Panc1 (cell line): ENCODE results near the gene SATB2. TPM values are rescaled to one million over a fixed set of nuclear protein-coding genes. Genes with fewer than 3 reads are reported as not detected.

ENCODE experiments used
- ATAC-seq: fragments of 200-7000 bp; cut with Tn5 transposase; 2 replicates; pipeline ENCODE4 v1.9.1; 2020; ENCODE audit warnings: mild to moderate bottlenecking, moderate library complexity
- BruUV-seq: library from RNA; stranded (reverse); fragments of 400-500 nt; replicated peaks from 2 replicates; lab custom pipeline; 2021; lab: Mats Ljungman, UMichigan
- CTCF ChIA-PET: fragments of 300-600 bp; sonication (Branson Sonifier 250); formaldehyde crosslinking; loops from one replicate; lab custom pipeline; 2022; ENCODE audit warnings: antibody characterized with exemption; lab: Charles Lee
- POLR2A ChIA-PET: fragments of 300-600 bp; sonication (Branson Sonifier 250); formaldehyde crosslinking; loops from one replicate; lab custom pipeline; 2022; ENCODE audit warnings: antibody characterized with exemption; lab: Charles Lee
- DNase-seq: peaks from one replicate; pipeline ENCODE4 v3.0.0-alpha.2; 2010; ENCODE audit warnings: low read depth, low spot score
- H3K27ac ChIP-seq: 2 replicates; pipeline ENCODE4 v1.5.1; 2011; ENCODE audit warnings: mild to moderate bottlenecking, low read length, inconsistent platforms
- H3K27me3 ChIP-seq: fragments of 200-500 bp; sonication (Bioruptor generic); 2 replicates; pipeline ENCODE4 v1.6.0; 2014; ENCODE audit warnings: low read length, inconsistent platforms; ENCODE audit not compliant: control insufficient read depth, insufficient read depth
- H3K36me3 ChIP-seq: fragments of 200-500 bp; sonication (Bioruptor generic); 2 replicates; pipeline ENCODE4 v1.5.1; 2014; ENCODE audit warnings: inconsistent platforms, mild to moderate bottlenecking, low read length, moderate library complexity; ENCODE audit not compliant: control insufficient read depth, insufficient read depth
- H3K4me1 ChIP-seq: 2 replicates; pipeline ENCODE4 v1.5.1; 2011; ENCODE audit warnings: inconsistent platforms, mild to moderate bottlenecking, low read length, moderate library complexity; ENCODE audit not compliant: control insufficient read depth, insufficient read depth
- H3K4me3 ChIP-seq, 2 experiments: 2 replicates each; pipeline ENCODE4 v1.5.1; 2011 to 2012; ENCODE audit warnings: low read depth in 2 of 2, low read length in 2 of 2, mild to moderate bottlenecking in 2 of 2, inconsistent platforms in 1 of 2, moderate library complexity in 1 of 2
- H3K9me3 ChIP-seq: fragments of 200-500 bp; sonication (Bioruptor generic); 2 replicates; pipeline ENCODE4 v1.5.1; 2014; ENCODE audit warnings: low read depth, mild to moderate bottlenecking, inconsistent platforms, low read length, moderate library complexity; ENCODE audit not compliant: control insufficient read depth, insufficient read depth
- CTCF ChIP-seq: fragments of 450-650 bp; IDR thresholded peaks from 2 replicates; pipeline ENCODE4 v1.5.1; 2017; ENCODE audit warnings: mild to moderate bottlenecking
- POLR2AphosphoS5 ChIP-seq: IDR thresholded peaks from 2 replicates; pipeline ENCODE4 v1.6.1; 2012; ENCODE audit warnings: mild to moderate bottlenecking, low read depth, low read length, moderate library complexity
- SIN3A ChIP-seq: IDR thresholded peaks from 2 replicates; pipeline ENCODE4 v1.6.1; 2012; ENCODE audit warnings: low read depth, mild to moderate bottlenecking, low read length, moderate library complexity, borderline replicate concordance; ENCODE audit not compliant: insufficient read depth
- TCF7L2 ChIP-seq: IDR thresholded peaks from 2 replicates; pipeline ENCODE4 v1.6.1; 2011; ENCODE audit warnings: mild to moderate bottlenecking, low read depth, low read length, inconsistent platforms
- in situ Hi-C: cut with HindIII; loops from 2 replicates; pipeline ENCODE4 v1.10.0; 2016; ENCODE audit warnings: low sequenced_read_pairs, low pct_unique_long_range_greater_than_20kb
- intact Hi-C: fragments of 100-400 bp; cut with micrococcal nuclease; formaldehyde crosslinking; loops from one replicate; pipeline ENCODE4 v1.10.0; 2022; ENCODE audit not compliant: unreplicated experiment
- total RNA-seq: library from RNA; stranded (reverse); gene quantifications from one replicate; pipeline ENCODE4 v1.2.1, GENCODE V29; 2021; ENCODE audit not compliant: unreplicated experiment
- TF ChIP-seq, protein P1 (sequence below), 2 experiments: IDR thresholded peaks; 2 replicates each; pipeline ENCODE4 v1.6.1; 2011 to 2012; ENCODE audit warnings: low read depth in 2 of 2, control low read depth in 1 of 2, low read length in 1 of 2, mild to moderate bottlenecking in 1 of 2, moderate library complexity in 1 of 2; ENCODE audit not compliant: insufficient read depth in 1 of 2

The SATB2 gene
- total RNA-seq, 1 experiment from 2014 or later = 43.2 TPM

- no peak for TF ChIP-seq SIN3A
- no peak for TF ChIP-seq CTCF
- TF ChIP-seq POLR2AphosphoS5 = no peak
- no peak for TF ChIP-seq TCF7L2
- TF ChIP-seq, protein P1, sequence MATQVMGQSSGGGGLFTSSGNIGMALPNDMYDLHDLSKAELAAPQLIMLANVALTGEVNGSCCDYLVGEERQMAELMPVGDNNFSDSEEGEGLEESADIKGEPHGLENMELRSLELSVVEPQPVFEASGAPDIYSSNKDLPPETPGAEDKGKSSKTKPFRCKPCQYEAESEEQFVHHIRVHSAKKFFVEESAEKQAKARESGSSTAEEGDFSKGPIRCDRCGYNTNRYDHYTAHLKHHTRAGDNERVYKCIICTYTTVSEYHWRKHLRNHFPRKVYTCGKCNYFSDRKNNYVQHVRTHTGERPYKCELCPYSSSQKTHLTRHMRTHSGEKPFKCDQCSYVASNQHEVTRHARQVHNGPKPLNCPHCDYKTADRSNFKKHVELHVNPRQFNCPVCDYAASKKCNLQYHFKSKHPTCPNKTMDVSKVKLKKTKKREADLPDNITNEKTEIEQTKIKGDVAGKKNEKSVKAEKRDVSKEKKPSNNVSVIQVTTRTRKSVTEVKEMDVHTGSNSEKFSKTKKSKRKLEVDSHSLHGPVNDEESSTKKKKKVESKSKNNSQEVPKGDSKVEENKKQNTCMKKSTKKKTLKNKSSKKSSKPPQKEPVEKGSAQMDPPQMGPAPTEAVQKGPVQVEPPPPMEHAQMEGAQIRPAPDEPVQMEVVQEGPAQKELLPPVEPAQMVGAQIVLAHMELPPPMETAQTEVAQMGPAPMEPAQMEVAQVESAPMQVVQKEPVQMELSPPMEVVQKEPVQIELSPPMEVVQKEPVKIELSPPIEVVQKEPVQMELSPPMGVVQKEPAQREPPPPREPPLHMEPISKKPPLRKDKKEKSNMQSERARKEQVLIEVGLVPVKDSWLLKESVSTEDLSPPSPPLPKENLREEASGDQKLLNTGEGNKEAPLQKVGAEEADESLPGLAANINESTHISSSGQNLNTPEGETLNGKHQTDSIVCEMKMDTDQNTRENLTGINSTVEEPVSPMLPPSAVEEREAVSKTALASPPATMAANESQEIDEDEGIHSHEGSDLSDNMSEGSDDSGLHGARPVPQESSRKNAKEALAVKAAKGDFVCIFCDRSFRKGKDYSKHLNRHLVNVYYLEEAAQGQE (IDR thresholded peaks at IDR 0.05; ENCODE audit: insufficient read depth in 1 of 2, low read depth in 2 of 2, low read length in 1 of 2) = no peak
- no peaks in the 10 kb centered on the region for H3K27me3 ChIP-seq
- intact Hi-C loops (no loop called here), in situ Hi-C loops (no loop called here)
- DNase-seq (peak; percentile 36), ATAC-seq (peak; percentile 72; the same call in 1 of the 2 replicates)
- CTCF ChIA-PET = interaction anchor here (0.9 kb wide), 1 partner anchor 480 kb away, joined by 3 read pairs; no protein-coding TSS in a partner anchor
- H3K36me3 ChIP-seq = peaks cover 8% of the 10 kb centered on the region; the same call in 1 of the 2 replicates
- no peak overlapping the region for H3K4me3 ChIP-seq
- no peak overlapping the region for H3K27ac ChIP-seq
- H3K4me1 ChIP-seq = no peaks in the 10 kb centered on the region; the same call in none of the 2 replicates
- H3K9me3 ChIP-seq = no peaks in the 10 kb centered on the region
- no TSS peak for BruUV-seq
- POLR2A ChIA-PET = no interaction called here
These were observed 78.6 kb downstream of the SATB2 start for GRCh38 chr2:199378948-199379650.

DNA sequence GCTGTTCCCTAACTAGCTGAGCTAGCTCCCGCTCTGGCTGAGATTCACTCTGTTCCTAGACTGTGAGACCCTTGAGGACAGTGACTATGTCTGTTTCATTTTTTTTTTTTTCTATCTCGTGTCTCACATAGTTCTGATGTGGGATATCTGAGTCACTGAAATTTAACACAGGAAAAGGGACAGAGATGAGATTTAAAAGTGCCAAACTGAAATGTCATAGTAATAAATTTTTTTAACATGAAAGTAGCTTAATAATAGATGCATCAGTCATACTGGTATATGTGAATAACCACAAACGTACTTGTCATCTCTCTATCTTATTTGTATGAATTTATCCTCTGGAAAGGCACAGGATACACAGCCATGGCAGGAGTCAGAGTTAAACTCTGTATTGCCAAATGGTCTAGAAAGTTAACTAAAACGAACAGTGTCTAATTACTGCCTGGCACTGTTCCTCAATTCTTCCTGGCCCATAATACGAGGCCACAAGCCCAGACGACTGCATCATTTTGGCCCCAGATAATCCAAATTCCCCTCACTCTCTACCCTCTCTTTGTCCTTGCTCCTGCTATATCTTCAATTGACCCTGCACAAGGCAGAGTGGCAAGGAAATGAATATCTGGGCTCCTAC is 87.5 kb downstream of the SATB2 start:
- ChIA-PET POLR2A (no interaction called here), CTCF (no interaction called here)
- Histone ChIP-seq H3K4me3 (no peak overlapping the region), H3K27me3 (no peaks in the 10 kb centered on the region), H3K27ac (no peak overlapping the region), H3K4me1 (no peaks in the 10 kb centered on the region), H3K36me3 (peaks cover 22% of the 10 kb centered on the region), H3K9me3 (no peaks in the 10 kb centered on the region)
- intact Hi-C loops = no loop called here
- DNase-seq (no peak), ATAC-seq (no peak)
- BruUV-seq = no TSS peak
- in situ Hi-C loops = no loop called here
- no peak for TF ChIP-seq POLR2AphosphoS5
- TF ChIP-seq TCF7L2 = no peak
- TF ChIP-seq SIN3A = no peak
